OCI-LY3 (cell line): ENCODE measurements around the gene CLSTN1.

ENCODE experiments used
- CTCF ChIP-seq: fragments of 200-600, 300-600 bp; sonication (generic); IDR thresholded peaks from 2 replicates; pipeline ENCODE4 v1.5.1; 2014; ENCODE audit warnings: antibody characterized with exemption, low read length, low read depth
- EZH2phosphoT487 ChIP-seq: fragments of 200-600 bp; shearing (Covaris generic); IDR thresholded peaks from 2 replicates; pipeline ENCODE4 v1.6.1; 2018; ENCODE audit warnings: antibody characterized with exemption, mixed run types, low read depth

DNA sequence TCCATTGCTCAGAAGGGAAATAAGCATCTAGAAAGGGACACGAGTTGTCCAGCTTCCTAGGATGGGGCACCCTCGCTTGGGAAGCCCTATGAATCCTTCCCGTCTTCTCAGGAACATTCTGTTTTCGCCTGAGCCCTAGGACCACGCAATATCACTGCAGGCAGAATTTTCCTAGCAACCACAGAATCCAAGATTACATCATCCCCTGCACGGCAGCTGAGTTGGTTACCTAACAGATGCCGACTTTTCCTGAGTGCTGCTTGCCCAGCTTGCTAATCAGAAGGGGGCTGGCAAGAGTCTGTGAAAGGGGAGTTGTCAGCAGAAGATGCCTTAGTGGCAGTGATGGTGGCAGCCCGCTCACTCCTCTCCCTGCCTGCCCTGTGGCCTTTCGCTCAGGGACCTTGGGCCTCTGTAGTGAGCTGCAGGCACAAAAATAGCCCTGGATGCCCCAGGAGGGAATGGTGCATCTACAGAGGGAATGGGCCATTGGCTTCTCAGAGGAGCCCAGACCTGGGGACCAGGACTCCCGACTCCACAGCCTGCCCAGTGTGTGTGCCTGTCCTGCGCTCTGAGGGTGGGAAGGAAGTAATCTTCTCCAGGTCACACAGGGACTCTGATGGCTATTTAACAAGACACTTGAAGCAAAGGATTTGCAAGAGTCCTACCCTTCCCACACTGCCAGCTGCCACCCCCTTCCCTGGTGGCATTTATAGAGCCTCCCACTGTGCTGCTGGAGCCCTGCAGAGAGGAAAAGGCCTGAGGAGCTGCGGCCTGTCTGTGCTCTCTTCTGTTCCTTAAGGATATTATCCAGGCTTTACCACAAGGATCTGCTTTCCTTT is 28.9 kb upstream of the CLSTN1 start:
- TF ChIP-seq CTCF (no peak), EZH2phosphoT487 (no peak)
